ENCODE results near the gene HOATZ.

HOATZ gene

GRCh38 chr11:111530091-111530490 is 15.5 kb downstream of the HOATZ start:
- Mint-ChIP-seq H3K4me1 (peaks cover 8 to 14% of the 10 kb centered on the region in 2 donors), H3K36me3 (no peaks in the 10 kb centered on the region), H3K27ac (no peak overlapping the region), H3K27me3 (peaks cover 26 to 34% of the 10 kb centered on the region in 2 donors), H3K9me3 (no peaks in the 10 kb centered on the region), H3K4me3 (no peak overlapping the region)
- DNase-seq (no peak), ATAC-seq (replicated peaks) (no peak)

DNA sequence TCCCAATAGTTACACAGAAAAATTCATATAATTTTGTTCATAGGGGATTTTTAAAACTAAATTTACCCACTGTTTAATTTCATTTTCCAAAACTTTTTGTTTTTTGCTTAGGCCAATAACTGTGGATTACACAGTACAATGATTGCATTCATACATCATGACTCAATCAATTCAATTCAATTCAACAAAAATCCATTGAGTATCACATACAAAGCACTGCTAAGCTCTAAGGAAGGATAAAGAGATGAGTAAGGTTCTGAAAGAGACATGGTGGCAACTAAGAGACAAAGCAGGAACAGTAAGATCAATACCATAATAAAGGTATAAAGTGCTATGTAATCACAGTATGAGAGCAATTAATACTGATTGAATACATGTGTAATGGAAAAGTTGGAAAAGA is 16.6 kb downstream of the HOATZ start:
- Mint-ChIP-seq H3K4me3 (no peak overlapping the region), H3K9me3 (no peaks in the 10 kb centered on the region), H3K27ac (no peak overlapping the region), H3K36me3 (no peaks in the 10 kb centered on the region), H3K4me1 (peaks cover 5 to 11% of the 10 kb centered on the region in 2 donors), H3K27me3 (peaks cover 31 to 32% of the 10 kb centered on the region in 2 donors)
- DNase-seq (no peak), ATAC-seq (replicated peaks) (no peak)

DNA sequence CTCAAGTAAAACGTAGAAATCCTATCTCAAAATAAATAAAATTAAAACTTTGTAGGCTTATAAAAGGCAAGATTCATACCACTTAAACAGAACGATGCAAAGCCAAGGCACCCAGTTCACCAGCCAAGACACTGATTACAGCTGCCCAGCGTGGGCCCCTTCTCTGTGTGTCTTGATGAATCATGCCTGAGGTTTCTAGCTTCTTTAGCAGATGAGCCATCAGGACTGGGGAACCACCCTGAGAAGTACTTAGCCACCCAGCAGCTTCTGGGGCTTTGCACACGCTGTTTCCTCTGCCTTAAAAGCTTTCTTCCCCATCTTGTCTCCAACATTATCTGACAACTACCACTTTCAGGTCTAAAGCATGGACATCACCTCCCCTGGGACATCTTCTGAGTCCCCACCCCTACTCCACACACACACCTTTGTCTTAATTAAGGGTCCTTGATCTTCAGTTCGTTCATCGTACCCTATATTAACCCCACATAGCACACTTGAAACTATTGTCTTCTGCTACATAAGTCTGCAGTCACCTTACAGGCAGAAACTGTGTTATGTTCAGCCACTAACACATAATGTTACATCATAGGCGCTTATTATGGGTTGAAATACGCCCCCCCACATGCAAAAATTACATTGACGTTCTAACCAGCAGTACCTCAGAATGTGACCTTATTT is 17.2 kb downstream of the HOATZ start:
- Mint-ChIP-seq H3K4me1 (peaks cover 2 to 5% of the 10 kb centered on the region in 2 donors), H3K36me3 (no peaks in the 10 kb centered on the region), H3K27ac (no peak overlapping the region), H3K27me3 (peaks cover 31 to 37% of the 10 kb centered on the region in 2 donors), H3K9me3 (no peaks in the 10 kb centered on the region), H3K4me3 (no peak overlapping the region)
- peak; percentile 83 to 99 for ATAC-seq (replicated peaks)
- DNase-seq = no peak

DNA sequence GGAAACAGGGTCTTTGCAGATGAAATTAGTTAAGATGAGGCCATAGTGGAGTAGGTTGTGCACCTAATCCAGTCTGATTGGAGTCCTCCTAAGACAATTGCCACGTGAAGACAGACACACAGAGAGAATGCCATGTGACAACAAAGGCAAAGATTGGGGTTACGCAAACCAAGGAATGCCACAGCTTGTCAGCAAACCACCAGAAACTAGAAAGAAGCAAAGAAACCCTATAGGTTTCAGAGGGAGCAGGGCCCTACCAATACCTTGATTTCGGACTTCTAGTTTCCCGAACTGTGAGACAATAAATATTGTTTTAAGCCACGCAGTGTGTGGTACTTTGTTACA is 17.8 kb downstream of the HOATZ start:
- H3K9me3 Mint-ChIP-seq = no peaks in the 10 kb centered on the region
- peaks cover 33 to 43% of the 10 kb centered on the region in 2 donors for H3K27me3 Mint-ChIP-seq
- H3K27ac Mint-ChIP-seq = no peak overlapping the region
- no peaks in the 10 kb centered on the region for H3K36me3 Mint-ChIP-seq
- peaks cover 2 to 5% of the 10 kb centered on the region in 2 donors for H3K4me1 Mint-ChIP-seq
- ATAC-seq (replicated peaks) = no peak
- no peak overlapping the region for H3K4me3 Mint-ChIP-seq
- no peak for DNase-seq

DNA sequence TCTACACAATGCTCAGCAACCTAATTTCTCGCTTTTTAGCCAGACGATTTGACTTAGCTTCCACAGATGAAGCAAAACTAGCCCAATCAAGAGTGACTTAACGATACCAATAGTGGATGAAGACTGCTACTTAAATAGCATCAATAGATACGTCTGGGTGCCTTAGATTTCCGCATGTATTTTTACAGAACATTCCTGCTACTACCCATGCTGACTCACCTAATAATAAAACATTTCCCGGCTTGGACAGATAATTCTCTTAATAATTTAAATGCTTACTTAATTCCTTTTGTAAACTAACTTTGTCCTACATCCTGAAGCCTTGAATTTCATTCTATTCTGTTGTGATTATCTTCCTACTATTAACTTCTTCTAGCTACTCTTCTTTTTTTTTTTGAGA is 20.7 kb downstream of the HOATZ start:
- H3K4me3 Mint-ChIP-seq = no peak overlapping the region
- H3K27ac Mint-ChIP-seq = no peak overlapping the region
- DNase-seq (no peak), ATAC-seq (replicated peaks) (no peak)
- peaks cover 7 to 11% of the 10 kb centered on the region in 2 donors for H3K4me1 Mint-ChIP-seq
- no peaks in the 10 kb centered on the region for H3K9me3 Mint-ChIP-seq
- H3K27me3 Mint-ChIP-seq = peaks cover 54 to 62% of the 10 kb centered on the region in 2 donors
- no peaks in the 10 kb centered on the region for H3K36me3 Mint-ChIP-seq

GRCh38 chr11:111537336-111537860 is 22.8 kb downstream of the HOATZ start:
- H3K4me3 Mint-ChIP-seq = no peak overlapping the region
- peaks cover 54 to 74% of the 10 kb centered on the region in 2 donors for H3K27me3 Mint-ChIP-seq
- H3K27ac Mint-ChIP-seq = no peak overlapping the region
- peaks cover 9 to 16% of the 10 kb centered on the region in 2 donors for H3K4me1 Mint-ChIP-seq
- H3K9me3 Mint-ChIP-seq = no peaks in the 10 kb centered on the region
- DNase-seq (no peak), ATAC-seq (replicated peaks) (no peak)
- no peaks in the 10 kb centered on the region for H3K36me3 Mint-ChIP-seq

- H3K27ac Mint-ChIP-seq = no peak overlapping the region
- ATAC-seq (replicated peaks) (no peak), DNase-seq (no peak)
- H3K9me3 Mint-ChIP-seq = no peaks in the 10 kb centered on the region
- H3K36me3 Mint-ChIP-seq = no peaks in the 10 kb centered on the region
- peaks cover 56 to 78% of the 10 kb centered on the region in 2 donors for H3K27me3 Mint-ChIP-seq
- peaks cover 9 to 16% of the 10 kb centered on the region in 2 donors for H3K4me1 Mint-ChIP-seq
- H3K4me3 Mint-ChIP-seq = no peak overlapping the region
Measured at GRCh38 chr11:111538407-111539114, 24.0 kb downstream of the HOATZ start.

GRCh38 chr11:111539426-111540113 is 25.0 kb downstream of the HOATZ start:
- no peak for DNase-seq
- no peaks in the 10 kb centered on the region for H3K9me3 Mint-ChIP-seq
- H3K4me1 Mint-ChIP-seq = peaks cover 9 to 16% of the 10 kb centered on the region in 2 donors
- no peak overlapping the region for H3K27ac Mint-ChIP-seq
- H3K4me3 Mint-ChIP-seq = peak overlapping the region; percentile 32 to 71
- ATAC-seq (replicated peaks) = no peak
- no peaks in the 10 kb centered on the region for H3K36me3 Mint-ChIP-seq
- H3K27me3 Mint-ChIP-seq = peaks cover 64 to 75% of the 10 kb centered on the region in 2 donors

GRCh38 chr11:111540114-111540936 is 25.7 kb downstream of the HOATZ start, which contains the start of gene LAYN:
LAYN (plus strand) TSS chr11:111540720; CDS start chr11:111540844, 124 bp downstream.
- Mint-ChIP-seq H3K4me1 (peaks cover 9 to 16% of the 10 kb centered on the region in 2 donors), H3K27me3 (peaks cover 59 to 74% of the 10 kb centered on the region in 2 donors), H3K36me3 (no peaks in the 10 kb centered on the region), H3K9me3 (no peaks in the 10 kb centered on the region), H3K4me3 (peak within 1 kb of the TSS; percentile 71 to 76), H3K27ac (peak within 1 kb of the TSS; percentile 53)
- peak; percentile 53 to 55 for ATAC-seq (replicated peaks)
- DNase-seq = peak; percentile 8

DNA sequence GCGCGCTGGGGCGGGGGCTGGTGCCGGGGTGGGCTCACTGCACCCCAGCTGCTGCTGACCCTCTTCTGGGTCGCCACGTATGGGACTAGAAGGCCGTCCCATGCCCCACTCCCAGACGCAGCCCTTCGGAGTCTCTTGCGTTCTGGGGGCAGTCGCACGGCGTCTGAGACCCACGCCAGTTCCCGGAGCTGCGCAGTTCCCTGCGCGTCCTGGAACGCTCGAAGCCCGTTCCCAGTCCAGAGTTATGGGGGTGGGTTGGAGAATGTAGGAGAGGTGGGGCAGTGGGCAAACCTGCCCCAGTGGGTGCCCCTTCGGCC is 26.3 kb downstream of the HOATZ start:
- H3K4me1 Mint-ChIP-seq = peaks cover 9 to 16% of the 10 kb centered on the region in 2 donors
- no peaks in the 10 kb centered on the region for H3K36me3 Mint-ChIP-seq
- peaks cover 54 to 71% of the 10 kb centered on the region in 2 donors for H3K27me3 Mint-ChIP-seq
- ATAC-seq (replicated peaks) (peak; percentile 38 to 47), DNase-seq (no peak)
- H3K27ac Mint-ChIP-seq = no peak overlapping the region
- H3K4me3 Mint-ChIP-seq = peak overlapping the region; percentile 71 to 76
- H3K9me3 Mint-ChIP-seq = no peaks in the 10 kb centered on the region

GRCh38 chr11:111541254-111542061 is 26.9 kb downstream of the HOATZ start:
- Mint-ChIP-seq H3K4me1 (peaks cover 9 to 16% of the 10 kb centered on the region in 2 donors), H3K36me3 (no peaks in the 10 kb centered on the region), H3K27ac (peak overlapping the region; percentile 53), H3K9me3 (no peaks in the 10 kb centered on the region), H3K27me3 (peaks cover 49 to 67% of the 10 kb centered on the region in 2 donors), H3K4me3 (peak overlapping the region; percentile 71 to 76)
- ATAC-seq (replicated peaks) (peak; percentile 30 to 33), DNase-seq (no peak)

GRCh38 chr11:111542606-111543275 is 28.2 kb downstream of the HOATZ start:
- DNase-seq = no peak
- H3K27ac Mint-ChIP-seq = no peak overlapping the region

GRCh38 chr11:111548525-111548924 is 33.9 kb downstream of the HOATZ start:
- Mint-ChIP-seq H3K4me1 (peaks cover 0 to 11% of the 10 kb centered on the region in 2 donors), H3K27ac (no peak overlapping the region), H3K36me3 (no peaks in the 10 kb centered on the region), H3K9me3 (no peaks in the 10 kb centered on the region), H3K4me3 (no peak overlapping the region), H3K27me3 (peaks cover 18 to 19% of the 10 kb centered on the region in 2 donors)
- DNase-seq (no peak), ATAC-seq (replicated peaks) (no peak)

More at GRCh38 chr11:111542606-111543275, 28.2 kb downstream of the HOATZ start:
- peaks cover 40 to 60% of the 10 kb centered on the region in 2 donors for H3K27me3 Mint-ChIP-seq
- ATAC-seq (replicated peaks) = no peak
- no peaks in the 10 kb centered on the region for H3K9me3 Mint-ChIP-seq
- peaks cover 9 to 16% of the 10 kb centered on the region in 2 donors for H3K4me1 Mint-ChIP-seq
- H3K4me3 Mint-ChIP-seq = no peak overlapping the region
- no peaks in the 10 kb centered on the region for H3K36me3 Mint-ChIP-seq
